Measurements from ENCODE around the gene COMMD9.
"Not testable (repeated sequence)": the region's sequence is repeated elsewhere in the genome, so short reads cannot be mapped to it uniquely, and the experiment has no call there.

The COMMD9 gene

GRCh38 chr11:36289226-36289852 is at the start of gene COMMD9:
Gene COMMD9 (minus strand): TSS chr11:36289424. CDS start chr11:36289412, 12 bp downstream.
- H3K36me3 ChIP-seq (ENCODE audit: control insufficient read depth in 1 of 2, insufficient read depth in 2 of 2, low read length in 2 of 2) = no peaks in the 10 kb centered on the region
- peak within 1 kb of the TSS; percentile 75 to 88 for H3K9ac ChIP-seq (ENCODE audit: low read depth in 1 of 2, low read length in 2 of 2)
- peaks cover 5 to 17% of the 10 kb centered on the region in 2 donors for H3K4me1 ChIP-seq (ENCODE audit: control insufficient read depth in 1 of 2, insufficient read depth in 2 of 2, low read length in 2 of 2)
- peak within 1 kb of the TSS; percentile 93 to 99 for H3K4me3 ChIP-seq (ENCODE audit: low read depth in 1 of 2, low read length in 2 of 2)
- no peak within 1 kb of the TSS for H3K27ac ChIP-seq (ENCODE audit: low read depth, low read length)
- H3K27me3 ChIP-seq (ENCODE audit: control insufficient read depth in 1 of 2, insufficient read depth in 2 of 2, low read length in 2 of 2) = no peaks in the 10 kb centered on the region
- no peaks in the 10 kb centered on the region for H3K9me3 ChIP-seq (ENCODE audit: control insufficient read depth in 1 of 2, low read length in 2 of 2)

DNA sequence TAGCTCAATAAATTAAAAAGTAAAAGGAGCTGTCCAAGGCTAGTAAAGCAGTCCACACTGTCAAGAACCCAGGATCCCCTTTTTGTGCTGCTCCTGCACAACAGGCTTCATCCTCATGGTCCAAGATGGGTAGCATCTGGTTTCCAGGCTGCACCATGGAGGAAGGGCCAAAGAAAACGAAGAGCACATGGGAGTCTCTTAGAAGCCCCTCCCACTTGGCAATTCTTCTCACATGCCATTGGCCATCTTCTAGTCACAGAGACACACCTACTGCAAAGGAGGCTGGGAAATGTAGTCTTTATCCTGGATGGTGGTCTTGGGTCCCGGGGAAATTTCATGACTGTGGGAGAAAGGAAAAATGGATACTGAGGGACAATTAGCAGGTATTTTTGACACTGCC is 44.7 kb upstream of the COMMD9 start:
- Histone ChIP-seq H3K27ac (ENCODE audit: low read depth, low read length) (no peak overlapping the region), H3K4me3 (ENCODE audit: low read depth in 1 of 2, low read length in 2 of 2) (no peak overlapping the region), H3K9me3 (ENCODE audit: control insufficient read depth in 1 of 2, low read length in 2 of 2) (no peaks in the 10 kb centered on the region), H3K36me3 (ENCODE audit: control insufficient read depth in 1 of 2, insufficient read depth in 2 of 2, low read length in 2 of 2) (no peaks in the 10 kb centered on the region), H3K27me3 (ENCODE audit: control insufficient read depth in 1 of 2, insufficient read depth in 2 of 2, low read length in 2 of 2) (no peaks in the 10 kb centered on the region), H3K4me1 (ENCODE audit: control insufficient read depth in 1 of 2, insufficient read depth in 2 of 2, low read length in 2 of 2) (no peaks in the 10 kb centered on the region), H3K9ac (ENCODE audit: low read depth in 1 of 2, low read length in 2 of 2) (no peak overlapping the region)

DNA sequence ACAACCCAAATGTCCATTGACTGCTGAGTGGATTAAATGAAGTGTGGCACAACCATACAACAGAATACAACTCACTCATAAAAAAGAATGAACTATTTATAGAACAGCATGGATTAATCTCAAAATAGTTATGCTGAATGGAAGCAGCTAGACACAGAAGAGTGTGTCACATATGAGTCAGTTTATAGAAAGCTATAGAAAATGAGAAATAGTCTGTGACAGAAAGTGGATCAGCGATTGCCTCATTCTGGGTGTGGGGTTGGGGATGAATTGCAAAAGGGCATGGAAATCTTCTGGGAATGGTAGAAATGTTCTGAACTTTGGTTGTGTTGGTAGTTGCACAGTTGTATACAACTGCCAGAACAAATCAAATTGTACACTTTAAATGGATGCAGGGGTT is 44.2 kb upstream of the COMMD9 start:
- no peak overlapping the region for H3K27ac ChIP-seq (ENCODE audit: low read depth, low read length)
- no peaks in the 10 kb centered on the region for H3K27me3 ChIP-seq (ENCODE audit: control insufficient read depth in 1 of 2, insufficient read depth in 2 of 2, low read length in 2 of 2)
- no peaks in the 10 kb centered on the region for H3K9me3 ChIP-seq (ENCODE audit: control insufficient read depth in 1 of 2, low read length in 2 of 2)
- H3K4me1 ChIP-seq (ENCODE audit: control insufficient read depth in 1 of 2, insufficient read depth in 2 of 2, low read length in 2 of 2) = no peaks in the 10 kb centered on the region
- no peaks in the 10 kb centered on the region for H3K36me3 ChIP-seq (ENCODE audit: control insufficient read depth in 1 of 2, insufficient read depth in 2 of 2, low read length in 2 of 2)
- no peak overlapping the region for H3K4me3 ChIP-seq (ENCODE audit: low read depth in 1 of 2, low read length in 2 of 2)
- no peak overlapping the region for H3K9ac ChIP-seq (ENCODE audit: low read depth in 1 of 2, low read length in 2 of 2)

DNA sequence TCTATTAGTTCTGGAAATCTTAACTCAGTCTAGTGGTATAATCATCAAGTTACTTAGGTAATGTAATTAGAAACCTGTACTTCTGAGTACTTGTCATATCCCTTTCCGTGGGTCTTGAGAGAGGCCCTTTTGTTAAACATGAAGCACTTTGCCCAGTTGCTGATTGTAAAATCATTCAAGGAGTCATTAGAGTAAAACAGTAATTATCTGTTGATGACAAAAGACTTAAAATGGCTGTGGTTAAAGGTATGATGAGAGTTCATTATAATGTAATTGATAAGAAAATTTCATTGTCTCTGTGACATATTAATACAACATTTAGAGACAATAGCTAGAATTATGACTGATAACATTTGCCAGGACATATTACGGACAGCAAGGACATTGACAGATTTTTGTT is 41.2 kb upstream of the COMMD9 start:
- H3K4me3 ChIP-seq (ENCODE audit: low read depth in 1 of 2, low read length in 2 of 2) = no peak overlapping the region
- H3K9ac ChIP-seq (ENCODE audit: low read depth in 1 of 2, low read length in 2 of 2) = no peak overlapping the region
- no peaks in the 10 kb centered on the region for H3K36me3 ChIP-seq (ENCODE audit: control insufficient read depth in 1 of 2, insufficient read depth in 2 of 2, low read length in 2 of 2)
- peaks cover 0 to 13% of the 10 kb centered on the region in 2 donors for H3K4me1 ChIP-seq (ENCODE audit: control insufficient read depth in 1 of 2, insufficient read depth in 2 of 2, low read length in 2 of 2)
- H3K27me3 ChIP-seq (ENCODE audit: control insufficient read depth in 1 of 2, insufficient read depth in 2 of 2, low read length in 2 of 2) = no peaks in the 10 kb centered on the region
- H3K9me3 ChIP-seq (ENCODE audit: control insufficient read depth in 1 of 2, low read length in 2 of 2) = no peaks in the 10 kb centered on the region
- no peak overlapping the region for H3K27ac ChIP-seq (ENCODE audit: low read depth, low read length)

DNA sequence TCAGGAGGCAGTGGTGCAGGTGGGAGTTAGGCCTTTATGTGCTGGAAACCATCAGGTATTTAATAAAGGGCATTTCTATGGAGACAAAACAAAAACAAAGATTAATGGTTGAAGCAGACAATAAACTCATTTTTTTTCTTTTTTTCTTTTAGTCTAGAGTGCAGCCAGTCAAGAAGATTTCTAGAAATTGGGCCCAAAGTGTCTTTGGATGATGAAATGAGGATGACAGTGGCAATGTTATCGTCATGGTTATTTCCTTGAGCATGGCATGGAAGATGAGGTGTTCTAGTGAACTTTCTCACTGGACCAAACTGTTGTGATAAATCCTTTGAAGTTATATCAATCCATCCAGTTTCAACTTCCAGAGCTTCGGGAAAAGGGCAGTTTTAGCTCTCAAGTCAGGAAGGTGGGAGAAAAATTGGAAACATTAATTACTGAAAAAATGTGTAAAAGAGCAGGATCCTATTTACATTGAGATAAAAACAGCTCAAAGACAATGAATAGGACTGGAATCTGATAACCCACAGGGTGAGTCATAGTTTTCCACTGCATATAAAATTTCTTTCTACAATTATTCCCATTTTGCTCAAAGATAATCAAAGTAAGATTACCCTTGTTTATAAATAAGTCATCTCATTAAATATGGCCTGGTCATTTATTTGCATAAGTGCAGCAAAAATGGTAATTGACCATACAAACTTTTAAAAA is 39.9 kb upstream of the COMMD9 start:
- H3K9ac ChIP-seq (ENCODE audit: low read depth in 1 of 2, low read length in 2 of 2) = no peak overlapping the region
- no peaks in the 10 kb centered on the region for H3K27me3 ChIP-seq (ENCODE audit: control insufficient read depth in 1 of 2, insufficient read depth in 2 of 2, low read length in 2 of 2)
- H3K9me3 ChIP-seq (ENCODE audit: control insufficient read depth in 1 of 2, low read length in 2 of 2) = no peaks in the 10 kb centered on the region
- no peak overlapping the region for H3K4me3 ChIP-seq (ENCODE audit: low read depth in 1 of 2, low read length in 2 of 2)
- H3K36me3 ChIP-seq (ENCODE audit: control insufficient read depth in 1 of 2, insufficient read depth in 2 of 2, low read length in 2 of 2) = no peaks in the 10 kb centered on the region
- peaks cover 0 to 13% of the 10 kb centered on the region in 2 donors for H3K4me1 ChIP-seq (ENCODE audit: control insufficient read depth in 1 of 2, insufficient read depth in 2 of 2, low read length in 2 of 2)
- H3K27ac ChIP-seq (ENCODE audit: low read depth, low read length) = no peak overlapping the region

DNA sequence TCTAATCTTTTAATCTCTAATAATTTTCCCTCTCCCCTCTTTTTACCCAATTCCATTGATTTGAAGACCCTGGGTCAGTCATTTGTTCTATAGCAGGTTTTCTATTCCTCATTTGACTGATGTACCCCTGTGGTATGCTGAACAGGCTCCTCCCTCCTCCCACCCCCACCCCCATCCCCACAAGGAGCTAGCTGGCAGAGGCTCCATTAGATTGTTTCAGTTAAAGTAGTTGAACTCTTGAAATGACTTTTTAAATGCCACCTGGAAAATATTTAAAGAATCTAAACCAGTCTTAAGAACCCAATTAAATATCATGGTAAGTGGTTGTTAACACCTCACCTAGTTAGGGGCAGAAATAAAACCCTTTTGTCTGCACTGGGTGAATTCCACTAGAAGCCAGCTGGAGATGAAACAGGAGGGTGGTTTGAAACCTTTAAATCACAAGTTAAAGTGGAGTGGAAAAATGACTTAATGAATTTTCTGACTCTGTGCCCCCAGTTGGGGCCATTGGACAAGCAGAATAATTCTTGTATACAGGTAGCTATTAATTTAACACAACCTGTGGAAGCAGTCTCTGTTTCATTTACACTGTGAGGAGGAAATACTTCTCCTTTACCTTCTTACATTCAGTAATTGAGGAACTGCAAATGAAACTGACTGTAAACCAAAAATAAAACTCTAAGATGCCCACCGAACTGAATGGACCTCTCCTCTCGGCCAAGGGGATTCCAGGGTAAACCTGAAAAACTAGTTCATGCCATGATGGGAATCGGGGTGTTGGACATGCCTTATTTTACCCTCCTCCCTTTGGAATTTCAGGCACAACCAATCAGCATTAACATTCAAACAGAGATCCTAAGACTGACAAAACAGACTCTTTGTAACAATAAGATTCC is 37.5 kb upstream of the COMMD9 start:
- H3K9me3 ChIP-seq (ENCODE audit: control insufficient read depth in 1 of 2, low read length in 2 of 2) = no peaks in the 10 kb centered on the region
- H3K36me3 ChIP-seq (ENCODE audit: control insufficient read depth in 1 of 2, insufficient read depth in 2 of 2, low read length in 2 of 2) = no peaks in the 10 kb centered on the region
- no peak overlapping the region for H3K9ac ChIP-seq (ENCODE audit: low read depth in 1 of 2, low read length in 2 of 2)
- peaks cover 0 to 13% of the 10 kb centered on the region in 2 donors for H3K4me1 ChIP-seq (ENCODE audit: control insufficient read depth in 1 of 2, insufficient read depth in 2 of 2, low read length in 2 of 2)
- H3K4me3 ChIP-seq (ENCODE audit: low read depth in 1 of 2, low read length in 2 of 2) = no peak overlapping the region
- H3K27me3 ChIP-seq (ENCODE audit: control insufficient read depth in 1 of 2, insufficient read depth in 2 of 2, low read length in 2 of 2) = no peaks in the 10 kb centered on the region
- H3K27ac ChIP-seq (ENCODE audit: low read depth, low read length) = no peak overlapping the region

- not testable (repeated sequence) for H3K9ac ChIP-seq (ENCODE audit: low read depth in 1 of 2, low read length in 2 of 2); H3K27ac ChIP-seq (ENCODE audit: low read depth, low read length); H3K36me3 ChIP-seq (ENCODE audit: control insufficient read depth in 1 of 2, insufficient read depth in 2 of 2, low read length in 2 of 2); H3K9me3 ChIP-seq (ENCODE audit: control insufficient read depth in 1 of 2, low read length in 2 of 2); H3K4me3 ChIP-seq (ENCODE audit: low read depth in 1 of 2, low read length in 2 of 2); H3K27me3 ChIP-seq (ENCODE audit: control insufficient read depth in 1 of 2, insufficient read depth in 2 of 2, low read length in 2 of 2)
- peaks cover 0 to 13% of the 10 kb centered on the region in 2 donors for H3K4me1 ChIP-seq (ENCODE audit: control insufficient read depth in 1 of 2, insufficient read depth in 2 of 2, low read length in 2 of 2)
These were observed 36.2 kb upstream of the COMMD9 start for GRCh38 chr11:36325403-36325802.

DNA sequence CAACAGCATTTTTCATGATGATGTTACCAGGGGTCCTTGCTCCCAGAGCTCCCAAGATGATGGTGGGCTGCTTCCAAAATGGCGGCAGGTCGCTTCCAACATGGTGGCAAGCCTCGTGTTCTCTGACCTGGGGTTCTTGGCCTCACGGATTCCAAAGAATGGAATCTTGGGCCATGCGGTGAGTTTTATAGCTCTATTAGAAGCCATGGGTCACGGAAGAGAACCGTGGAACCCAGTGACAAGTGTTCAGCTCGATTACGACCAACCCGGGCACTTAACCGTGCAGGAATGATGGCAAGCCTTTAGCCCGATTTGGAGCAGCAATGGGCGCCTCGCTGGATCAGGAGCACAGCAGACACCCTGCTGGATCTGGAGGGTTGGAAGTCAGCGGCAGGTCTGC is 35.7 kb upstream of the COMMD9 start:
- not testable (repeated sequence) for H3K9me3 ChIP-seq (ENCODE audit: control insufficient read depth in 1 of 2, low read length in 2 of 2); H3K9ac ChIP-seq (ENCODE audit: low read depth in 1 of 2, low read length in 2 of 2); H3K36me3 ChIP-seq (ENCODE audit: control insufficient read depth in 1 of 2, insufficient read depth in 2 of 2, low read length in 2 of 2); H3K4me3 ChIP-seq (ENCODE audit: low read depth in 1 of 2, low read length in 2 of 2); H3K27me3 ChIP-seq (ENCODE audit: control insufficient read depth in 1 of 2, insufficient read depth in 2 of 2, low read length in 2 of 2); H3K27ac ChIP-seq (ENCODE audit: low read depth, low read length)
- peaks cover 0 to 13% of the 10 kb centered on the region in 2 donors for H3K4me1 ChIP-seq (ENCODE audit: control insufficient read depth in 1 of 2, insufficient read depth in 2 of 2, low read length in 2 of 2)

DNA sequence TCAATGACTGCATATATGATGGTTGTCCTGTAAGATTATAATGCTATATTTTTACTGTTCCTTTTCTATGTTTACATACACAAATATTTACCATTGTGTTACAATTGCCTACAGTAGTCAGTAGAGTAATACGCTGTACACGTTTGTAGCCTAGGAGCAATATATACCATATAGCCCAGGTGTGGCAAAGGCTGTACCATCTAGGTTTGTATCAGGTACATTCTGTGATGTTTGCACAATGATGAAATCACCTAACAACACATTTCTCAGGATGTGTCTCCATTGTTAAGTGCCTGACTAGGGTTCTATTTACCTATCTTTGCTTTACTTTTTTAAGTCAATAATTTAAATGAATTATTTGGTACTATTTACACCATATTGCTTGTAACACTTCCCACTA is 28.8 kb upstream of the COMMD9 start:
- no peaks in the 10 kb centered on the region for H3K36me3 ChIP-seq (ENCODE audit: control insufficient read depth in 1 of 2, insufficient read depth in 2 of 2, low read length in 2 of 2)
- H3K27me3 ChIP-seq (ENCODE audit: control insufficient read depth in 1 of 2, insufficient read depth in 2 of 2, low read length in 2 of 2) = no peaks in the 10 kb centered on the region
- H3K27ac ChIP-seq (ENCODE audit: low read depth, low read length) = no peak overlapping the region
- H3K9ac ChIP-seq (ENCODE audit: low read depth in 1 of 2, low read length in 2 of 2) = no peak overlapping the region
- H3K9me3 ChIP-seq (ENCODE audit: control insufficient read depth in 1 of 2, low read length in 2 of 2) = no peaks in the 10 kb centered on the region
- no peak overlapping the region for H3K4me3 ChIP-seq (ENCODE audit: low read depth in 1 of 2, low read length in 2 of 2)
- H3K4me1 ChIP-seq (ENCODE audit: control insufficient read depth in 1 of 2, insufficient read depth in 2 of 2, low read length in 2 of 2) = no peaks in the 10 kb centered on the region

DNA sequence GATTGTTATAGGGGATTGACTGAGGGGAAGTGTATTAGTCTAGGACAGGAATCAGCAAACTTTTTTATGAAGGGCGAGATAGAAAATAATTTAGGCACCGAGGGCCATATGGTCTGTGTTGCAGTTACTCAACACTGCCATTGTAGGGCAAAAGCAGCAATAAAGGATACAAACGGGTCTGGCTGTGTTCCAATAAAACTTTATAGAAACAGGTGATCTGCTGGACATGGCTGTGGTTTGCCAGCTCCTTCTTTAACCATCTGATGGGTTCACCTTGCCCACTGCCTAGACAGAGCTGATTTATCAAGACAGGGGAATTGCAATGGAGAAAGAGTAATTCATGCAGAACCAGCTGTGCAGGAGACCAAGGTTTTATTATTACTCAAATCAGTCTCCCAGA is 26.8 kb upstream of the COMMD9 start:
- Histone ChIP-seq H3K9me3 (ENCODE audit: control insufficient read depth in 1 of 2, low read length in 2 of 2) (no peaks in the 10 kb centered on the region), H3K27me3 (ENCODE audit: control insufficient read depth in 1 of 2, insufficient read depth in 2 of 2, low read length in 2 of 2) (no peaks in the 10 kb centered on the region), H3K4me1 (ENCODE audit: control insufficient read depth in 1 of 2, insufficient read depth in 2 of 2, low read length in 2 of 2) (no peaks in the 10 kb centered on the region), H3K36me3 (ENCODE audit: control insufficient read depth in 1 of 2, insufficient read depth in 2 of 2, low read length in 2 of 2) (no peaks in the 10 kb centered on the region), H3K27ac (ENCODE audit: low read depth, low read length) (no peak overlapping the region), H3K9ac (ENCODE audit: low read depth in 1 of 2, low read length in 2 of 2) (no peak overlapping the region), H3K4me3 (ENCODE audit: low read depth in 1 of 2, low read length in 2 of 2) (no peak overlapping the region)
